Ascending aorta (tissue), 2 donors: ENCODE results near the gene IRAK2. TPM values are rescaled to one million over a fixed set of nuclear protein-coding genes. Genes with fewer than 3 reads are reported as not detected.

Source experiments
- DNase-seq, 2 donors: peaks; one replicate each; pipeline ENCODE4 v3.0.0-alpha.2; 2019; ENCODE audit warnings: low spot score in 2 of 2
- H3K27ac ChIP-seq, 2 donors: fragments of 200-600 bp; sonication (generic); one replicate each; pipeline ENCODE4 v1.5.1; 2016 to 2017; ENCODE audit warnings: mild to moderate bottlenecking in 1 of 2
- H3K27me3 ChIP-seq: fragments of 200-600 bp; sonication (generic); one replicate; pipeline ENCODE4 v1.5.1; 2017
- H3K36me3 ChIP-seq, 2 donors: fragments of 200-600 bp; sonication (generic); one replicate each; pipeline ENCODE4 v1.5.1; 2016
- H3K4me1 ChIP-seq, 2 donors: fragments of 200-600 bp; sonication (generic); one replicate each; pipeline ENCODE4 v1.5.1; 2016 to 2017; ENCODE audit warnings: mild to moderate bottlenecking in 1 of 2
- H3K4me3 ChIP-seq, 2 donors: fragments of 200-600 bp; sonication (generic); one replicate each; pipeline ENCODE4 v1.5.1; 2016 to 2017; ENCODE audit warnings: mild to moderate bottlenecking in 1 of 2
- H3K9me3 ChIP-seq, 2 donors: fragments of 200-600 bp; sonication (generic); one replicate each; pipeline ENCODE4 v1.5.1; 2016
- CTCF ChIP-seq, 3 experiments: fragments of 200-600 bp in 2 of 3; fragments of 450-650 bp in 1 of 3; sonication (generic) in 2 of 3; IDR thresholded peaks; one replicate each; pipeline ENCODE4 v1.5.1; 2016 to 2019; ENCODE audit warnings: antibody characterized with exemption in 3 of 3, mild to moderate bottlenecking in 1 of 3, moderate library complexity in 1 of 3
- intact Hi-C: fragments of 100-400 bp; cut with DNase I; formaldehyde crosslinking; loops from one replicate; pipeline ENCODE4 v1.15.1; 2023
- total RNA-seq: library from RNA; depleted of rRNA; stranded (reverse); fragments of >200 nt; gene quantifications from one replicate; pipeline ENCODE4 v1.1.0, GENCODE V29; 2016

Gene IRAK2
- total RNA-seq, 1 donor from 2014 or later, result 1.3 TPM

- intact Hi-C loops, result no loop called here
- Histone ChIP-seq H3K9me3 (no peaks in the 10 kb centered on the region), H3K27ac (peak overlapping the region; percentile 32 to 53), H3K4me3 (no peak overlapping the region), H3K27me3 (no peaks in the 10 kb centered on the region), H3K36me3 (peaks cover 5 to 13% of the 10 kb centered on the region in 2 donors), H3K4me1 (peaks cover 12 to 35% of the 10 kb centered on the region in 2 donors)
- TF ChIP-seq CTCF (IDR thresholded peaks at IDR 0.05), result no peak
- no peak for DNase-seq
Observed at GRCh38 chr3:10198761-10199649, 34.3 kb downstream of the IRAK2 start.

GRCh38 chr3:10204921-10205320 lies 40.2 kb downstream of the IRAK2 start:
- intact Hi-C loops, result loop anchor here (1.0 to 2.0 kb wide), 4 partner anchors 14 to 43 kb away; partner anchors contain the start of genes IRAK2 and TATDN2
- Histone ChIP-seq H3K27me3 (no peaks in the 10 kb centered on the region), H3K4me1 (peaks cover 16 to 35% of the 10 kb centered on the region in 2 donors), H3K4me3 (no peak overlapping the region), H3K9me3 (no peaks in the 10 kb centered on the region), H3K27ac (peak overlapping the region; percentile 90 to 92), H3K36me3 (peaks cover 8 to 20% of the 10 kb centered on the region in 2 donors)
- no peak for DNase-seq
- no peak for TF ChIP-seq CTCF (IDR thresholded peaks at IDR 0.05)

- Histone ChIP-seq H3K27me3 (no peaks in the 10 kb centered on the region), H3K9me3 (no peaks in the 10 kb centered on the region), H3K4me1 (peaks cover 16 to 35% of the 10 kb centered on the region in 2 donors), H3K36me3 (peaks cover 11 to 24% of the 10 kb centered on the region in 2 donors), H3K4me3 (no peak overlapping the region), H3K27ac (peak overlapping the region; percentile 90 to 92)
- TF ChIP-seq CTCF (IDR thresholded peaks at IDR 0.05), result no peak
- intact Hi-C loops, result loop anchor here (1.0 to 2.0 kb wide), 4 partner anchors 15 to 43 kb away; partner anchors contain the start of genes IRAK2 and TATDN2
- peak; percentile 68 to 93 for DNase-seq
Observed at GRCh38 chr3:10205451-10206165, 40.9 kb downstream of the IRAK2 start.

- Histone ChIP-seq H3K4me3 (no peak overlapping the region), H3K36me3 (peaks cover 11 to 25% of the 10 kb centered on the region in 2 donors), H3K4me1 (peaks cover 16 to 35% of the 10 kb centered on the region in 2 donors), H3K27me3 (no peaks in the 10 kb centered on the region), H3K27ac (peak overlapping the region; percentile 90 to 92), H3K9me3 (no peaks in the 10 kb centered on the region)
- intact Hi-C loops, result no loop called here
- TF ChIP-seq CTCF (IDR thresholded peaks at IDR 0.05), result no peak
- no peak for DNase-seq
Observed at GRCh38 chr3:10206166-10206511, 41.4 kb downstream of the IRAK2 start.

GRCh38 chr3:10213156-10213792 lies 48.6 kb downstream of the IRAK2 start:
- no peak for DNase-seq
- intact Hi-C loops, result no loop called here
- Histone ChIP-seq H3K4me1 (no peaks in the 10 kb centered on the region), H3K36me3 (peaks cover 24 to 54% of the 10 kb centered on the region in 2 donors), H3K27me3 (no peaks in the 10 kb centered on the region), H3K4me3 (no peak overlapping the region), H3K9me3 (no peaks in the 10 kb centered on the region), H3K27ac (no peak overlapping the region)
- no peak for TF ChIP-seq CTCF (IDR thresholded peaks at IDR 0.05)
